ENCODE data around the gene WNK2.

DNA sequence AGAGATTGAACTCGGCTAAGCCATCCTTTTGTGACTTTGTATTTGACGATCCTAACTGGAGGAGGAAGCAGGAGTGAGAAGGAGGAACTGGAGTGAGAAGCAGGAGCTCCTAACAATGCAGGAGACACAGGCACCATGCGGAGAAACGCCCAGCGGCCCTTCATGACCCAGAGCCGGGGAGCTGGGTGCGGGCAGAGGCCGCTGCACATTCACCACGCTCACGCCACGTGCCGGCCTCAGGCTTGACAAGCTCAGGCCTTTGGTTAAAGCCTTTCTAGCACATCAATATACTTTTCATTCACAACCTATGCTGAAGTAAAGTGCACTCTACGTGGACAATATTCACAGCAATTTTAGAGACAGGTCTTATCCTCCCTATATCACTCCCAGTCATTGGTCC is 142.7 kb downstream of the WNK2 start:
- TF ChIP-seq, protein P1, sequence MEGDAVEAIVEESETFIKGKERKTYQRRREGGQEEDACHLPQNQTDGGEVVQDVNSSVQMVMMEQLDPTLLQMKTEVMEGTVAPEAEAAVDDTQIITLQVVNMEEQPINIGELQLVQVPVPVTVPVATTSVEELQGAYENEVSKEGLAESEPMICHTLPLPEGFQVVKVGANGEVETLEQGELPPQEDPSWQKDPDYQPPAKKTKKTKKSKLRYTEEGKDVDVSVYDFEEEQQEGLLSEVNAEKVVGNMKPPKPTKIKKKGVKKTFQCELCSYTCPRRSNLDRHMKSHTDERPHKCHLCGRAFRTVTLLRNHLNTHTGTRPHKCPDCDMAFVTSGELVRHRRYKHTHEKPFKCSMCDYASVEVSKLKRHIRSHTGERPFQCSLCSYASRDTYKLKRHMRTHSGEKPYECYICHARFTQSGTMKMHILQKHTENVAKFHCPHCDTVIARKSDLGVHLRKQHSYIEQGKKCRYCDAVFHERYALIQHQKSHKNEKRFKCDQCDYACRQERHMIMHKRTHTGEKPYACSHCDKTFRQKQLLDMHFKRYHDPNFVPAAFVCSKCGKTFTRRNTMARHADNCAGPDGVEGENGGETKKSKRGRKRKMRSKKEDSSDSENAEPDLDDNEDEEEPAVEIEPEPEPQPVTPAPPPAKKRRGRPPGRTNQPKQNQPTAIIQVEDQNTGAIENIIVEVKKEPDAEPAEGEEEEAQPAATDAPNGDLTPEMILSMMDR (IDR thresholded peaks at IDR 0.05; ENCODE audit: low read depth, low read length): no peak
- no peak for TF ChIP-seq EZH2phosphoT487 (IDR thresholded peaks at IDR 0.05; ENCODE audit: low read depth)

Data from OCI-LY3 (cell line).